Spleen (tissue), 11 donors: ENCODE results near the gene RAB11FIP5. TPM values are rescaled to one million over a fixed set of nuclear protein-coding genes. Genes with fewer than 3 reads are reported as not detected.
"Not testable (repeated sequence)": the region's sequence is repeated elsewhere in the genome, so short reads cannot be mapped to it uniquely, and the experiment has no call there.

Source experiments
- DNase-seq: peaks from one replicate; pipeline ENCODE4 v3.0.0-alpha.2; 2020
- H3K27ac ChIP-seq, 8 donors: fragments of 200-600 bp; sonication (generic) in 7 of 8; 1 replicate in 4 of 8; 2 replicates in 4 of 8; pipeline versions ENCODE4 v1.5.0 to v1.8.0; 2016 to 2021; ENCODE audit warnings: inconsistent platforms in 4 of 8, mild to moderate bottlenecking in 4 of 8, moderate library complexity in 1 of 8
- H3K27me3 ChIP-seq, 7 donors: fragments of 200-600 bp; sonication (generic) in 6 of 7; replicated peaks in 1 of 7; 1 replicate in 4 of 7; 2 replicates in 3 of 7; pipeline versions ENCODE4 v1.5.0 to v1.8.0; 2016 to 2021; ENCODE audit warnings: inconsistent platforms in 3 of 7, mild to moderate bottlenecking in 1 of 7
- H3K36me3 ChIP-seq, 6 donors: fragments of 200-600 bp; sonication (generic) in 5 of 6; 1 replicate in 4 of 6; 2 replicates in 2 of 6; pipeline versions ENCODE4 v1.5.0 to v1.8.0; 2016 to 2021; ENCODE audit warnings: inconsistent platforms in 2 of 6
- H3K4me1 ChIP-seq, 6 donors: fragments of 200-600 bp; sonication (generic) in 5 of 6; 1 replicate in 3 of 6; 2 replicates in 3 of 6; pipeline versions ENCODE4 v1.5.0 to v1.8.0; 2016 to 2021; ENCODE audit warnings: inconsistent platforms in 3 of 6
- H3K4me3 ChIP-seq, 8 donors: fragments of 200-600 bp; sonication (generic) in 7 of 8; 1 replicate in 4 of 8; 2 replicates in 4 of 8; pipeline versions ENCODE4 v1.5.0 to v1.8.0; 2016 to 2021; ENCODE audit warnings: inconsistent platforms in 4 of 8, mild to moderate bottlenecking in 4 of 8, moderate library complexity in 2 of 8
- H3K9me3 ChIP-seq, 8 donors: fragments of 200-600 bp; sonication (generic) in 7 of 8; 1 replicate in 4 of 8; 2 replicates in 4 of 8; pipeline versions ENCODE4 v1.5.0 to v1.8.0; 2016 to 2021; ENCODE audit warnings: inconsistent platforms in 4 of 8
- CTCF ChIP-seq, 11 experiments: fragments of 200-600 bp in 7 of 11; fragments of 450-650 bp in 4 of 11; sonication (generic) in 4 of 11; IDR thresholded peaks in 8 of 11; conservative IDR thresholded peaks in 3 of 11; 1 replicate in 7 of 11; 2 replicates in 4 of 11; pipeline versions ENCODE4 v1.4.0 to v1.8.0; 2016 to 2021; ENCODE audit warnings: antibody characterized with exemption in 11 of 11, inconsistent platforms in 4 of 11, mild to moderate bottlenecking in 1 of 11
- POLR2A ChIP-seq, 3 donors: fragments of 450-650 bp; IDR thresholded peaks; one replicate each; pipeline ENCODE4 v1.5.1; 2017; ENCODE audit warnings: antibody characterized with exemption in 3 of 3, mild to moderate bottlenecking in 1 of 3
- POLR2AphosphoS5 ChIP-seq, 3 donors: sonication (generic); formaldehyde crosslinking; IDR thresholded peaks; one replicate each; pipeline ENCODE4 v1.5.1; 2017; ENCODE audit warnings: antibody characterized with exemption in 3 of 3
- WGBS, 5 donors: extraction: QIAGEN DNeasy Blood & Tissue Kit in 3 of 5; methylation state at CpG; one replicate each; pipeline versions ENCODE4 v1.1.5 to v1.1.7; 2013 to 2018; 5-methylcytosine and 5-hydroxymethylcytosine counted together
- intact Hi-C: fragments of 100-400 bp; cut with DNase I; formaldehyde crosslinking; loops from one replicate; pipeline ENCODE4 v1.15.0; 2023; ENCODE audit warnings: low total_unique reads
- polyA plus RNA-seq, 3 donors: library from polyadenylated mRNA; stranded (reverse); fragments of 200-250 nt; gene quantifications; one replicate each; pipeline ENCODE4 v1.2.1, GENCODE V29; 2013
- total RNA-seq, 7 donors: library from RNA; depleted of rRNA in 3 of 7; stranded (reverse); fragments of >200 nt in 3 of 7; fragmentation: NEBNext Ultra II Directional in 4 of 7; extraction: Animal tissue kit (Norgen Biotek cat#: 25700) in 4 of 7; gene quantifications; one replicate each; pipeline versions ENCODE4 v1.1.0 to v1.2.1, GENCODE V29; 2016 to 2021
- donor health status: healthy with polysubstance abuse.
- donor health status: DM: no; HTN: no; CAD: no; lungs with moderate emphysema.
- donor health status: DM: no; HTN: no; CAD: no.
- donor health status: Bipolar disorder and iron deficiency.
- donor health status: healthy.
- donor health status: DM: no; HTN: no; CAD: no.
- donor health status: DM: yes; HTN: yes; CAD: no.

Gene RAB11FIP5
- total and polyA plus RNA-seq, 10 donors: 9.5 to 127 (median 71.5) TPM

GRCh38 chr2:73100956-73101355, 11.8 kb downstream of the RAB11FIP5 start:
- intact Hi-C loops: no loop called here
- Histone ChIP-seq H3K4me1 (peaks cover 11 to 100% (median 52%) of the 10 kb centered on the region in 6 donors), H3K27ac (peak overlapping the region in 1 of 8 donors; percentile 11), H3K9me3 (no peaks in the 10 kb centered on the region), H3K36me3 (no peaks in the 10 kb centered on the region), H3K27me3 (no peaks in the 10 kb centered on the region), H3K4me3 (no peak overlapping the region)
- TF ChIP-seq POLR2AphosphoS5 (IDR thresholded peaks at IDR 0.05) (no peak), CTCF (IDR thresholded peaks at IDR 0.05 in 8 of 11, conservative IDR thresholded peaks at IDR 0.05 in 3 of 11) (no peak), POLR2A (IDR thresholded peaks at IDR 0.05) (no peak)
- peak; percentile 21 for DNase-seq
- WGBS, 5 donors: 78 to 92% (median 90%) methylated on average over 4 of the region's 4 CpGs

- intact Hi-C loops: no loop called here
- Histone ChIP-seq H3K9me3 (no peaks in the 10 kb centered on the region), H3K4me3 (no peak overlapping the region), H3K27ac (no peak overlapping the region), H3K36me3 (no peaks in the 10 kb centered on the region), H3K27me3 (no peaks in the 10 kb centered on the region), H3K4me1 (peaks cover 6 to 100% (median 52%) of the 10 kb centered on the region in 6 donors)
- 81 to 91% (median 88%) methylated on average over 3 of the region's 3 CpGs for WGBS, 5 donors
- TF ChIP-seq POLR2A (IDR thresholded peaks at IDR 0.05) (no peak), POLR2AphosphoS5 (IDR thresholded peaks at IDR 0.05) (no peak), CTCF (IDR thresholded peaks at IDR 0.05 in 8 of 11, conservative IDR thresholded peaks at IDR 0.05 in 3 of 11) (no peak)
- peak; percentile 56 for DNase-seq
Measured at GRCh38 chr2:73099486-73099885, 13.3 kb downstream of the RAB11FIP5 start.

DNA sequence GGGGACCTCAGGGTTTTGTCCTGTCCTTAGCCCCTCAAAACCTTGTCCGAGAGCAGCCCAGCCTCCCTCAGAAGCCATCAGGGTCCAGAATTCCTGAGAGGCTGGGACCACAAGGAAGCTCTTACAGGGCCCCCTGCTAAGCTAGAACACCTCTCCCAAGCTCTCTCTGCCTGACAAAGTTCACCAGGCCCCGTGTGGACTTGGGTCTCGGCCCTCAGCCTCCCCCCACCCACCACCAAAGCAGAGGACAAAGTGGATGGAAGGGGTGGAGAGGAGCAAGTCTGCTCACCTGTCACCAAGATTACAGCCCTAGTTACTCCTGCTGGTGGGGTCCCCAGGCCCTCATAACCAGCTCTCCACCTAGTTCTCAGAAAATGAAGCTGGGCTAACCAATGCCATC, 16.8 kb downstream of the RAB11FIP5 start:
- 73 to 100% (median 84%) methylated on average over 1 to 3 of the region's 3 CpGs for WGBS, 5 donors
- intact Hi-C loops: no loop called here
- H3K4me1 ChIP-seq: peaks cover 4 to 97% (median 52%) of the 10 kb centered on the region in 6 donors
- DNase-seq: no peak
- H3K27me3 ChIP-seq: no peaks in the 10 kb centered on the region
- H3K27ac ChIP-seq: peak overlapping the region in 3 of 8 donors; percentile 2 to 36 (median 3)
- no peak for TF ChIP-seq POLR2AphosphoS5 (IDR thresholded peaks at IDR 0.05)
- no peak for TF ChIP-seq POLR2A (IDR thresholded peaks at IDR 0.05)
- TF ChIP-seq CTCF (IDR thresholded peaks at IDR 0.05 in 8 of 11, conservative IDR thresholded peaks at IDR 0.05 in 3 of 11): no peak
- no peak overlapping the region for H3K4me3 ChIP-seq
- H3K36me3 ChIP-seq: no peaks in the 10 kb centered on the region
- no peaks in the 10 kb centered on the region for H3K9me3 ChIP-seq

DNA sequence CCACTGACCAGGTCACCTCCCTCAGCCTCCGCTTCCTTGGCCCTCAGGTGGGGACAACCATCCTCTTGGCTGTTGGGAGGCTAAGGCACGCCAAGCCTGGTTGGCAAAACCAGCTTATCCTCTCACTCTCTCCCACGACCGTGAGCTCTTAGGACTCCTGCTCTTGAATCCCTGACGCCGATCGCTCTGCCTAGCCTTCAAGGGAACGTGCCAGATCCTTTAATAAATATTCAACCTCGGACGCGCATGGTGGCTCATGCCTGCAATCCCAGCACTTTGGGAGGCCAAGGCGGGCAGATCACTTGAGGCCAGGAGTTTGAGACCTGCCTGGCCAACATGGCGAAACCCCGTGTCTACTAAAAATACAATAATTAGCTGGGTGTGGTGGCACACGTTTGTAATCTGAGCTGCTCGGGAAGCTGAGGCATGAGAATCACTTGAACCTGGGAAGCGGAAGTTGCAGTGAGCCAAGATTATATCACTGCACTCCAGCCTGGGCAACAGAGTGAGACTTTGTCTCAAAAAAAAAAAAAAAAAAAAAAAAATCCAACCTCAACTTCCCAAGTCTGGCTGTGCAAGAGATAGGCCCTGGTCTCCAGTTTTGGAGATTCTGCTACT, 19.0 kb downstream of the RAB11FIP5 start:
- 75 to 85% (median 78%) methylated on average over 13 to 17 of the region's 17 CpGs for WGBS, 5 donors
- Histone ChIP-seq H3K4me1 (peaks cover 4 to 97% (median 55%) of the 10 kb centered on the region in 6 donors), H3K27ac (peak overlapping the region; percentile 19 to 76 (median 68))
- TF ChIP-seq POLR2AphosphoS5 (IDR thresholded peaks at IDR 0.05): peak in 2 of 3 donors; percentile 30 to 63
- DNase-seq, H3K36me3 ChIP-seq, H3K9me3 ChIP-seq, H3K27me3 ChIP-seq, intact Hi-C loops, H3K4me3 ChIP-seq: not testable (repeated sequence)
